SK-N-SH treated with all-trans-retinoic acid at 6 μM for 48 hours (cell line): Measurements from ENCODE around the gene TNFRSF25.
"Not testable (repeated sequence)": the region's sequence is repeated elsewhere in the genome, so short reads cannot be mapped to it uniquely, and the experiment has no call there.

ENCODE experiments used
- ATAC-seq: fragments of 200-7000 bp; cut with Tn5 transposase; 3 replicates; pipeline ENCODE4 v1.9.1; 2020; ENCODE audit warnings: mild to moderate bottlenecking, moderate library complexity
- ARNTL ChIP-seq: fragments of 450-650 bp; formaldehyde crosslinking; IDR thresholded peaks from 2 replicates; pipeline ENCODE4 v1.5.0; 2020; ENCODE audit warnings: low read depth, mild to moderate bottlenecking, moderate library complexity, borderline replicate concordance
- BACH2 ChIP-seq: fragments of 250-450 bp; sonication (Bioruptor Pico); IDR thresholded peaks from 2 replicates; pipeline ENCODE4 v1.9.0; 2021; ENCODE audit warnings: mild to moderate bottlenecking, borderline replicate concordance
- CSDC2 ChIP-seq: fragments of 250-450 bp; sonication (Bioruptor Pico); IDR thresholded peaks from 2 replicates; pipeline ENCODE4 v1.5.0; 2020; ENCODE audit warnings: mild to moderate bottlenecking, moderate library complexity
- CSRNP3 ChIP-seq: fragments of 250-450 bp; sonication (Bioruptor Pico); IDR thresholded peaks from 2 replicates; pipeline ENCODE4 v1.5.1; 2021; ENCODE audit warnings: mild to moderate bottlenecking, moderate library complexity
- ESRRG ChIP-seq: fragments of 250-450 bp; sonication (Bioruptor Pico); IDR thresholded peaks from 2 replicates; pipeline ENCODE4 v1.6.1; 2021; ENCODE audit warnings: mild to moderate bottlenecking
- GLIS3 ChIP-seq: fragments of 250-450 bp; sonication (Bioruptor Pico); IDR thresholded peaks from 2 replicates; pipeline ENCODE4 v1.5.0; 2020; ENCODE audit warnings: mild to moderate bottlenecking, moderate library complexity
- ISL1 ChIP-seq: fragments of 250-450 bp; sonication (Bioruptor Pico); IDR thresholded peaks from 2 replicates; pipeline ENCODE4 v2.1.2; 2022; ENCODE audit warnings: mild to moderate bottlenecking, moderate library complexity
- PPARA ChIP-seq: fragments of 250-450 bp; sonication (Bioruptor Pico); IDR thresholded peaks from 2 replicates; pipeline ENCODE4 v1.5.0; 2020; ENCODE audit warnings: mild to moderate bottlenecking, borderline replicate concordance
- RARB ChIP-seq: fragments of 250-450 bp; sonication (Bioruptor Pico); IDR thresholded peaks from 2 replicates; pipeline ENCODE4 v1.8.0; 2021; ENCODE audit warnings: mild to moderate bottlenecking, moderate library complexity
- TCF4 ChIP-seq: fragments of 250-450 bp; sonication (Bioruptor Pico); IDR thresholded peaks from 2 replicates; pipeline ENCODE4 v1.8.0; 2021; ENCODE audit warnings: mild to moderate bottlenecking, moderate library complexity, borderline replicate concordance
- TOX ChIP-seq: fragments of 250-450 bp; sonication (Bioruptor Pico); IDR thresholded peaks from 2 replicates; pipeline ENCODE4 v1.8.0; 2021; ENCODE audit warnings: mild to moderate bottlenecking, moderate library complexity, borderline replicate concordance
- ZC3H10 ChIP-seq: fragments of 250-450 bp; sonication (Bioruptor Pico); IDR thresholded peaks from 2 replicates; pipeline ENCODE4 v1.5.1; 2021; ENCODE audit warnings: mild to moderate bottlenecking, moderate library complexity
- ZFP3 ChIP-seq: fragments of 250-450 bp; sonication (Bioruptor Pico); IDR thresholded peaks from 2 replicates; pipeline ENCODE4 v1.5.0; 2020; ENCODE audit warnings: mild to moderate bottlenecking, moderate library complexity
- ZFP30 ChIP-seq: fragments of 450-650 bp; formaldehyde crosslinking; IDR thresholded peaks from 2 replicates; pipeline ENCODE4 v1.5.0; 2022; ENCODE audit warnings: mild to moderate bottlenecking, moderate library complexity
- ZNF565 ChIP-seq: fragments of 450-650 bp; formaldehyde crosslinking; conservative IDR thresholded peaks from 2 replicates; pipeline ENCODE4 v1.5.0; 2020; ENCODE audit warnings: low read depth, mild to moderate bottlenecking, moderate library complexity
- ZNF70 ChIP-seq: fragments of 450-650 bp; formaldehyde crosslinking; IDR thresholded peaks from 2 replicates; pipeline ENCODE4 v1.5.0; 2020; ENCODE audit warnings: mild to moderate bottlenecking, moderate library complexity
- ZNF8 ChIP-seq: fragments of 450-650 bp; formaldehyde crosslinking; IDR thresholded peaks from 2 replicates; pipeline ENCODE4 v1.5.0; 2020; ENCODE audit warnings: mild to moderate bottlenecking, moderate library complexity
- TF ChIP-seq, protein P1 (sequence below): fragments of 250-450 bp; sonication (Bioruptor Pico); IDR thresholded peaks from 2 replicates; pipeline ENCODE4 v1.8.0; 2021; ENCODE audit warnings: low read depth, mild to moderate bottlenecking, moderate library complexity, borderline replicate concordance
- TF ChIP-seq, protein P2 (sequence below): fragments of 250-450 bp; sonication (Bioruptor Pico); IDR thresholded peaks from 2 replicates; pipeline ENCODE4 v1.8.0; 2020; ENCODE audit warnings: mild to moderate bottlenecking, moderate library complexity, borderline replicate concordance
- TF ChIP-seq, protein P3 (sequence below): fragments of 250-450 bp; sonication (Bioruptor Pico); IDR thresholded peaks from 2 replicates; pipeline ENCODE4 v1.5.1; 2020; ENCODE audit warnings: low read depth, mild to moderate bottlenecking, moderate library complexity

Gene TNFRSF25

GRCh38 chr1:6438047-6438525 lies 27.9 kb downstream of the TNFRSF25 start:
- ATAC-seq, result peak; percentile 81

GRCh38 chr1:6437012-6437700 lies 28.8 kb downstream of the TNFRSF25 start:
- ATAC-seq, result peak; percentile 65

More at GRCh38 chr1:6438047-6438525, 27.9 kb downstream of the TNFRSF25 start:
- TF ChIP-seq ZFP30 (CRISPR knock-in tag) (no peak), ZNF70 (CRISPR knock-in tag) (no peak), ZFP3 (CRISPR knock-in tag) (no peak), TOX (CRISPR knock-in tag) (no peak), ISL1 (CRISPR knock-in tag) (no peak), TCF4 (no peak), RARB (no peak), PPARA (CRISPR knock-in tag) (no peak), ESRRG (CRISPR knock-in tag) (no peak), ZC3H10 (no peak), ZNF565 (CRISPR knock-in tag) (no peak), CSRNP3 (CRISPR knock-in tag) (no peak), CSDC2 (CRISPR knock-in tag) (no peak), GLIS3 (no peak), BACH2 (CRISPR knock-in tag) (no peak), ARNTL (CRISPR knock-in tag) (no peak), ZNF8 (CRISPR knock-in tag) (no peak)
- TF ChIP-seq, protein P1, sequence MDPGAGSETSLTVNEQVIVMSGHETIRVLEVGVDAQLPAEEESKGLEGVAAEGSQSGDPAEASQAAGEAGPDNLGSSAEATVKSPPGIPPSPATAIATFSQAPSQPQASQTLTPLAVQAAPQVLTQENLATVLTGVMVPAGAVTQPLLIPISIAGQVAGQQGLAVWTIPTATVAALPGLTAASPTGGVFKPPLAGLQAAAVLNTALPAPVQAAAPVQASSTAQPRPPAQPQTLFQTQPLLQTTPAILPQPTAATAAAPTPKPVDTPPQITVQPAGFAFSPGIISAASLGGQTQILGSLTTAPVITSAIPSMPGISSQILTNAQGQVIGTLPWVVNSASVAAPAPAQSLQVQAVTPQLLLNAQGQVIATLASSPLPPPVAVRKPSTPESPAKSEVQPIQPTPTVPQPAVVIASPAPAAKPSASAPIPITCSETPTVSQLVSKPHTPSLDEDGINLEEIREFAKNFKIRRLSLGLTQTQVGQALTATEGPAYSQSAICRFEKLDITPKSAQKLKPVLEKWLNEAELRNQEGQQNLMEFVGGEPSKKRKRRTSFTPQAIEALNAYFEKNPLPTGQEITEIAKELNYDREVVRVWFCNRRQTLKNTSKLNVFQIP (CRISPR knock-in tag), result no peak
- TF ChIP-seq, protein P2, sequence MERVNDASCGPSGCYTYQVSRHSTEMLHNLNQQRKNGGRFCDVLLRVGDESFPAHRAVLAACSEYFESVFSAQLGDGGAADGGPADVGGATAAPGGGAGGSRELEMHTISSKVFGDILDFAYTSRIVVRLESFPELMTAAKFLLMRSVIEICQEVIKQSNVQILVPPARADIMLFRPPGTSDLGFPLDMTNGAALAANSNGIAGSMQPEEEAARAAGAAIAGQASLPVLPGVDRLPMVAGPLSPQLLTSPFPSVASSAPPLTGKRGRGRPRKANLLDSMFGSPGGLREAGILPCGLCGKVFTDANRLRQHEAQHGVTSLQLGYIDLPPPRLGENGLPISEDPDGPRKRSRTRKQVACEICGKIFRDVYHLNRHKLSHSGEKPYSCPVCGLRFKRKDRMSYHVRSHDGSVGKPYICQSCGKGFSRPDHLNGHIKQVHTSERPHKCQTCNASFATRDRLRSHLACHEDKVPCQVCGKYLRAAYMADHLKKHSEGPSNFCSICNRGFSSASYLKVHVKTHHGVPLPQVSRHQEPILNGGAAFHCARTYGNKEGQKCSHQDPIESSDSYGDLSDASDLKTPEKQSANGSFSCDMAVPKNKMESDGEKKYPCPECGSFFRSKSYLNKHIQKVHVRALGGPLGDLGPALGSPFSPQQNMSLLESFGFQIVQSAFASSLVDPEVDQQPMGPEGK (CRISPR knock-in tag), result no peak
- TF ChIP-seq, protein P3, sequence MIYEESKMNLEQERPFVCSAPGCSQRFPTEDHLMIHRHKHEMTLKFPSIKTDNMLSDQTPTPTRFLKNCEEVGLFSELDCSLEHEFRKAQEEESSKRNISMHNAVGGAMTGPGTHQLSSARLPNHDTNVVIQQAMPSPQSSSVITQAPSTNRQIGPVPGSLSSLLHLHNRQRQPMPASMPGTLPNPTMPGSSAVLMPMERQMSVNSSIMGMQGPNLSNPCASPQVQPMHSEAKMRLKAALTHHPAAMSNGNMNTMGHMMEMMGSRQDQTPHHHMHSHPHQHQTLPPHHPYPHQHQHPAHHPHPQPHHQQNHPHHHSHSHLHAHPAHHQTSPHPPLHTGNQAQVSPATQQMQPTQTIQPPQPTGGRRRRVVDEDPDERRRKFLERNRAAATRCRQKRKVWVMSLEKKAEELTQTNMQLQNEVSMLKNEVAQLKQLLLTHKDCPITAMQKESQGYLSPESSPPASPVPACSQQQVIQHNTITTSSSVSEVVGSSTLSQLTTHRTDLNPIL (CRISPR knock-in tag), result no peak

DNA sequence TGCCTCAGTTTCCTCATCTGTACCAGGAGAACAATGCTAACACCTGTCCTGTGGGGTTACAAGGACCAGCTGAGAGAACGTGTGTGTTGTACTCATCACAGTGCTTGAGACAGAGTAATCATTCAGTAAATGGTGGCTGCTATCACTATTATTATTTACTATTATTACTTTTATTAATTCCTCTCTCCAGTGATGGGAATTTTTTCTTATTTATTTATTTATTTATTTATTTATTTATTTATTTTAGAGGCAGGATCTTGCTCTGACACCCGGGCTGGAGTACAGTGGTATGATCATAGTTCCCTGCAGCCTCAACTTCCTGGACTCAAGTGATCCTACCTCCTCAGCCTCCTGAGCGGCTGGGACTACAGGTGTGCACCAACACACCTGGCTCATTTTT lies 29.7 kb downstream of the TNFRSF25 start:
- not testable (repeated sequence) for ATAC-seq

GRCh38 chr1:6435547-6435946 lies 30.4 kb downstream of the TNFRSF25 start:
- ATAC-seq, result no peak
- TF ChIP-seq ZFP3 (CRISPR knock-in tag), result no peak
- TF ChIP-seq, protein P2 (CRISPR knock-in tag), result no peak
- no peak for TF ChIP-seq TCF4
- TF ChIP-seq, all 23 proteins: peak for 0
